HUDEP-2 (cell line): ENCODE results near the gene ABL1.
A peak's percentile ranks its signal among the peaks of the same experiment; 100 is the strongest.

ENCODE experiments used
- DNase-seq, 76 experiments: peaks; one replicate each; lab custom pipeline; 2025; ENCODE audit not compliant: unreplicated experiment in 76 of 76; lab: John Stamatoyannopoulos, UW

ABL1 gene

GRCh38 chr9:130887494-130888144 is 52.6 kb downstream of the ABL1 start:
- DNase-seq: no peak

- DNase-seq: no peak
These were observed 53.3 kb downstream of the ABL1 start for GRCh38 chr9:130888146-130888885.

GRCh38 chr9:130890124-130890523 is 55.1 kb downstream of the ABL1 start:
- DNase-seq: no peak

- no peak for DNase-seq
These were observed 56.0 kb downstream of the ABL1 start for GRCh38 chr9:130890870-130891687.

GRCh38 chr9:130891688-130892476 is 56.8 kb downstream of the ABL1 start:
- no peak for DNase-seq

GRCh38 chr9:130892477-130893304 is 57.6 kb downstream of the ABL1 start:
- DNase-seq: no peak

- no peak for DNase-seq
These were observed 58.5 kb downstream of the ABL1 start for GRCh38 chr9:130893341-130894101.

GRCh38 chr9:130894546-130894945 is 59.5 kb downstream of the ABL1 start:
- DNase-seq: peak in 63 of 76 experiments; percentile 7 to 72 (median 32)

- DNase-seq: no peak
These were observed 60.0 kb downstream of the ABL1 start for GRCh38 chr9:130895038-130895437.

- DNase-seq: no peak
These were observed 60.6 kb downstream of the ABL1 start for GRCh38 chr9:130895481-130896232.

- DNase-seq: no peak
These were observed 61.4 kb downstream of the ABL1 start, which contains the start of gene QRFP for GRCh38 chr9:130896233-130897014. QRFP (minus strand) TSS chr9:130896812; CDS start chr9:130893838, 2,974 bp downstream.

- no peak for DNase-seq
These were observed 62.2 kb downstream of the ABL1 start for GRCh38 chr9:130897105-130897751.

GRCh38 chr9:130897848-130898551 is 62.9 kb downstream of the ABL1 start:
- no peak for DNase-seq

- no peak for DNase-seq
These were observed 63.4 kb downstream of the ABL1 start for GRCh38 chr9:130898552-130898852.

- DNase-seq: no peak
These were observed 64.1 kb downstream of the ABL1 start for GRCh38 chr9:130899051-130899748.
